Measurements from ENCODE around the gene ZGPAT. TPM values are rescaled to one million over a fixed set of nuclear protein-coding genes. Genes with fewer than 3 reads are reported as not detected.

ZGPAT gene
- total and polyA plus RNA-seq, 2 donors (not counting 1 experiment from before 2014, with no cell fraction given): 46.1 to 62.1 TPM

DNA sequence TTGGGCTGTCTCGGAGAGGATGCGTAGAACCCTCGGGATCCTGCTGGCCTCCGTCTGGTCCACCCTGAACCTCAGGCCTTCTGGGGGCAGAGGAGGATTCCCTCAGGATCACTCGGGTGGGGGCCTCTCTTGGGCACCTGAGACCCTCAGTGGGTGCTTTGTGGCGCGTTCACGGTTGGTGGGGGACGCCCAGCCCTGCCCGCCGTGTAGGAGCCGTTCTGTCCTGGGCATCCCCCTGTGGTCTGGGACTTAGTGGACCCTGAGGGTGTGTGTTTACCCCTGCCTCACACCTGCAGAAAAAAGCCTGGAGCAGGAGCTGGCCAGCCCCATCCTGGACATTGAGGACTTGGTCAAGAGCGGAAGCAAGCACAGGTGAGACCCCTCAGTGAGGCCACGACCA is 42.1 kb upstream of the ZGPAT start:
- CTCF ChIA-PET: no interaction called here
- peaks cover 18% of the 10 kb centered on the region for H3K79me2 ChIP-seq (ENCODE audit: control insufficient read depth, insufficient read depth, low read length)
- ATAC-seq (ENCODE audit: low read depth) (no peak), DNase-seq (no peak)
- no peak overlapping the region for H3K4me3 Mint-ChIP-seq
- WGBS (ENCODE audit: insufficient coverage): 94% methylated on average over 14 of the region's 14 CpGs
- no peaks in the 10 kb centered on the region for H4K20me1 ChIP-seq (ENCODE audit: control insufficient read depth, insufficient read depth, low read length, poor library complexity, severe bottlenecking)
- POLR2A ChIA-PET: no interaction called here
- no peak overlapping the region for H3K4me3 ChIP-seq (ENCODE audit: control extremely low read depth in 1 of 5, extremely low read depth in 1 of 5, insufficient read depth in 1 of 5, low read depth in 2 of 5, low read length in 4 of 5)
- intact Hi-C loops (cut with micrococcal nuclease): no loop called here
- no peaks in the 10 kb centered on the region for H3K4me1 ChIP-seq (ENCODE audit: control insufficient read depth in 2 of 2, insufficient read depth in 2 of 2, low read length in 2 of 2)
- TF ChIP-seq EZH2 (IDR thresholded peaks at IDR 0.05; ENCODE audit: borderline replicate concordance, insufficient read depth, low read depth, low read length, poor library complexity, severe bottlenecking): no peak
- TF ChIP-seq, protein P1, sequence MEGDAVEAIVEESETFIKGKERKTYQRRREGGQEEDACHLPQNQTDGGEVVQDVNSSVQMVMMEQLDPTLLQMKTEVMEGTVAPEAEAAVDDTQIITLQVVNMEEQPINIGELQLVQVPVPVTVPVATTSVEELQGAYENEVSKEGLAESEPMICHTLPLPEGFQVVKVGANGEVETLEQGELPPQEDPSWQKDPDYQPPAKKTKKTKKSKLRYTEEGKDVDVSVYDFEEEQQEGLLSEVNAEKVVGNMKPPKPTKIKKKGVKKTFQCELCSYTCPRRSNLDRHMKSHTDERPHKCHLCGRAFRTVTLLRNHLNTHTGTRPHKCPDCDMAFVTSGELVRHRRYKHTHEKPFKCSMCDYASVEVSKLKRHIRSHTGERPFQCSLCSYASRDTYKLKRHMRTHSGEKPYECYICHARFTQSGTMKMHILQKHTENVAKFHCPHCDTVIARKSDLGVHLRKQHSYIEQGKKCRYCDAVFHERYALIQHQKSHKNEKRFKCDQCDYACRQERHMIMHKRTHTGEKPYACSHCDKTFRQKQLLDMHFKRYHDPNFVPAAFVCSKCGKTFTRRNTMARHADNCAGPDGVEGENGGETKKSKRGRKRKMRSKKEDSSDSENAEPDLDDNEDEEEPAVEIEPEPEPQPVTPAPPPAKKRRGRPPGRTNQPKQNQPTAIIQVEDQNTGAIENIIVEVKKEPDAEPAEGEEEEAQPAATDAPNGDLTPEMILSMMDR (IDR thresholded peaks at IDR 0.05): no peak
- no peaks in the 10 kb centered on the region for H3K27me3 ChIP-seq (replicated peaks in 1 of 4; ENCODE audit: control extremely low read depth in 1 of 4, control insufficient read depth in 3 of 4, insufficient read depth in 4 of 4, low read length in 3 of 4)
- no peaks in the 10 kb centered on the region for H3K27me3 Mint-ChIP-seq
- H3K36me3 ChIP-seq (replicated peaks in 1 of 2; ENCODE audit: control extremely low read depth in 1 of 2, control insufficient read depth in 1 of 2, extremely low read depth in 1 of 2, insufficient read depth in 2 of 2, low read length in 1 of 2): peaks cover 0 to 34% of the 10 kb centered on the region in 2 experiments
- H3K4me1 Mint-ChIP-seq: no peaks in the 10 kb centered on the region
- no peaks in the 10 kb centered on the region for H3K9me3 Mint-ChIP-seq (ENCODE audit: insufficient read depth)
- H3K4me2 ChIP-seq (replicated peaks; ENCODE audit: low read depth, low read length, poor library complexity, severe bottlenecking): no peak overlapping the region
- no peak overlapping the region for H3K27ac ChIP-seq (ENCODE audit: low read length in 2 of 2)
- H2AFZ ChIP-seq (ENCODE audit: insufficient read depth, low read depth, low read length, poor library complexity, severe bottlenecking): no peak overlapping the region
- H3K9me3 ChIP-seq (ENCODE audit: control extremely low read depth in 1 of 3, control insufficient read depth in 2 of 3, insufficient read depth in 1 of 3, low read length in 2 of 3): no peaks in the 10 kb centered on the region
- H3K9ac ChIP-seq (ENCODE audit: low read length): no peak overlapping the region
- H3K27ac Mint-ChIP-seq: no peak overlapping the region

DNA sequence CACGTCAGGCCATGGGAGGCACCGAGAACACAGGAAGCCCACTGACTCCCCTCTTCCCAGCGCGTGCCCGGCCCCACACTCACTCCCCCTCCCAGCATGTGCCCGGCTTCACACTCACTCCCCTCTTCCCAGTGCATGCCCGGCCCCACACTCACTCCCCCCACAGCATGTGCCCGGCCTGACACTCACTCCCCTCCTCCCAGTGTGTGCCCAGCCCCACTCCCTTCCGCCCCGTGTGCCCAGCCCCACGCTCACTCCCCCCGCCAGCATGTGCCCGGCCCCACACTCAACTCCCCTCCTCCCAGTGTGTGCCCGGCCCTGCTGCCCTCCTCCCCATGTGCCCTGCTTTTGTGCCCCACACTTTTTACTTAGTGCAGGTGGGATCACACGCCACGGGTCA is 40.0 kb upstream of the ZGPAT start:
- H3K4me1 ChIP-seq (ENCODE audit: control insufficient read depth in 2 of 2, insufficient read depth in 2 of 2, low read length in 2 of 2): no peaks in the 10 kb centered on the region
- H3K27me3 Mint-ChIP-seq: no peaks in the 10 kb centered on the region
- no peak overlapping the region for H3K27ac Mint-ChIP-seq
- POLR2A ChIA-PET: no interaction called here
- no peak overlapping the region for H3K9ac ChIP-seq (ENCODE audit: low read length)
- CTCF ChIA-PET: no interaction called here
- H3K9me3 ChIP-seq (ENCODE audit: control extremely low read depth in 1 of 3, control insufficient read depth in 2 of 3, insufficient read depth in 1 of 3, low read length in 2 of 3): no peaks in the 10 kb centered on the region
- H3K4me3 Mint-ChIP-seq: no peak overlapping the region
- no peak overlapping the region for H3K4me3 ChIP-seq (ENCODE audit: control extremely low read depth in 1 of 5, extremely low read depth in 1 of 5, insufficient read depth in 1 of 5, low read depth in 2 of 5, low read length in 4 of 5)
- H3K27ac ChIP-seq (ENCODE audit: low read length in 2 of 2): no peak overlapping the region
- H3K9me3 Mint-ChIP-seq (ENCODE audit: insufficient read depth): no peaks in the 10 kb centered on the region
- H3K4me1 Mint-ChIP-seq: no peaks in the 10 kb centered on the region
- 98% methylated on average over 15 of the region's 16 CpGs for WGBS (ENCODE audit: insufficient coverage)
- peaks cover 10% of the 10 kb centered on the region for H3K79me2 ChIP-seq (ENCODE audit: control insufficient read depth, insufficient read depth, low read length)
- ATAC-seq (ENCODE audit: low read depth) (no peak), DNase-seq (no peak)
- H2AFZ ChIP-seq (ENCODE audit: insufficient read depth, low read depth, low read length, poor library complexity, severe bottlenecking): no peak overlapping the region
- no peaks in the 10 kb centered on the region for H4K20me1 ChIP-seq (ENCODE audit: control insufficient read depth, insufficient read depth, low read length, poor library complexity, severe bottlenecking)
- intact Hi-C loops (cut with micrococcal nuclease): no loop called here
- H3K27me3 ChIP-seq (replicated peaks in 1 of 4; ENCODE audit: control extremely low read depth in 1 of 4, control insufficient read depth in 3 of 4, insufficient read depth in 4 of 4, low read length in 3 of 4): no peaks in the 10 kb centered on the region
- H3K4me2 ChIP-seq (replicated peaks; ENCODE audit: low read depth, low read length, poor library complexity, severe bottlenecking): no peak overlapping the region
- peaks cover 0 to 29% of the 10 kb centered on the region in 2 experiments for H3K36me3 ChIP-seq (replicated peaks in 1 of 2; ENCODE audit: control extremely low read depth in 1 of 2, control insufficient read depth in 1 of 2, extremely low read depth in 1 of 2, insufficient read depth in 2 of 2, low read length in 1 of 2)
- TF ChIP-seq, protein P1 (IDR thresholded peaks at IDR 0.05): no peak
- no peak for TF ChIP-seq EZH2 (IDR thresholded peaks at IDR 0.05; ENCODE audit: borderline replicate concordance, insufficient read depth, low read depth, low read length, poor library complexity, severe bottlenecking)
